Dermis blood vessel endothelial cell (primary cell): Measurements from ENCODE around the gene NPIPA1. TPM values are rescaled to one million over a fixed set of nuclear protein-coding genes. Genes with fewer than 3 reads are reported as not detected.
A peak's percentile ranks its signal among the peaks of the same experiment; 100 is the strongest.
"Not testable (repeated sequence)": the region's sequence is repeated elsewhere in the genome, so short reads cannot be mapped to it uniquely, and the experiment has no call there.

ENCODE experiments used
- DNase-seq: peaks from one replicate; pipeline ENCODE4 v3.0.0; 2010
- total RNA-seq: library from RNA; depleted of rRNA; stranded (reverse); fragments of >200 nt; gene quantifications from 2 replicates; pipeline ENCODE4 v1.2.3, GENCODE V29; 2014

NPIPA1 gene
- total RNA-seq, 1 donor from 2014 or later, result 37.8 TPM

DNA sequence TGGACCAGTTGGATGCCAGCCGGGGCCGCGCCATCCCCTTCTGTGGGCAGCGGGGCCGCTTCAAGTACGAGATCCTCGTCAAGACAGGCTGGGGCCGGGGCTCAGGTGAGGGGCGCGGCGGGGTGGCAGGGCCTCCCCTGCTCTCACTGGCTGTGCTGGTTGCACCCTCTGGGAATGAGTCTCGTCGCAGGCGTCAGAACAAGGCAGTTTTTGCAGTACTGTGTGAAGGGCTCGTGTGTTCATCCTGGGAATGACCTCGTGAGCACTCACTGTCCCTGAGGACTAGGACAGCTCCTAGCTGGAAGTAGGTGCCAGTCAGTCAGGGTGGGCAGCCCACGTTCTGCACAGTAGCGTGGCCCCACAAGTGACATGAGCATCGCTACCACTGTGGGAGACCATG is 6.3 kb upstream of the NPIPA1 start:
- not testable (repeated sequence) for DNase-seq

- DNase-seq, result not testable (repeated sequence)
These were observed 4.5 kb upstream of the NPIPA1 start for GRCh38 chr16:14932581-14933375.

DNA sequence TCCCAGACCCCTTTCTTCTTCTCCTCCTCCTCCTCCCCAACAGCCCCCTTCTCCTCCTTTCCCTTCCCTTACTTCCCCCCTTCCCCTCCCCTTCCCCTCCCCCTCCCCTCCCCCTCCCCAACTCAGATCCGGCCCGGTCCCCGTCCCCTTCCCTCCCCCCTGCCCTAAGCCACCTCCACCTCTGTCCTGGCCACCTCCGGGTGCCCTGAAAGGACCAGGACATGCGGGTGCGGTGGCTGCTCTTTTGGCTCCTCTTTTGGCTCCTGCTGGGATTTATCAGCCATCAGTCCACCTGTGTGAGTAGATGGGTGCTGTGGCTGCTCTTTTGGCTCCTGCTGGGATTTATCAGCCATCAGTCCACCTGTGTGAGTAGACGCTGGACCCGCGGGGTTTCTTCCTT is 751 bp downstream of the NPIPA1 start:
- DNase-seq, result not testable (repeated sequence)

DNA sequence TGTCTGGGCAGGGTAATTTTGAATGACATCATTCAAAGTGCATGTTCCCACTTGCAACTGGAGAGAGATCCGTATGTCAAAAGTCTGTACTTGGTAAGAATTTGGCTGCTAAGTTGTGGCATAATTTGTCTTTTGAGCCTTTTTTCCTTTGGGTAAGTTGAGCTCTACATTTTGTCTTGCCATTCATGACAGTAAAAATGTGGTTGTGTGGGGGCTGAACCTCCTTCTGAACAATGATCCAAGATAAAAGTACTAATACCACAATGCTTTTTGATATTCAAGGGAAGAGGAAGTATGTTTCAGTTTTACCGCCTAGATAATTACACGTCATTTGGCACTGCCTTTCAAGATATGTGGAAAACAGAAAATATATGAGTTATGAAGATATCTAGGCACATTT is 5.4 kb downstream of the NPIPA1 start:
- DNase-seq, result not testable (repeated sequence)

DNA sequence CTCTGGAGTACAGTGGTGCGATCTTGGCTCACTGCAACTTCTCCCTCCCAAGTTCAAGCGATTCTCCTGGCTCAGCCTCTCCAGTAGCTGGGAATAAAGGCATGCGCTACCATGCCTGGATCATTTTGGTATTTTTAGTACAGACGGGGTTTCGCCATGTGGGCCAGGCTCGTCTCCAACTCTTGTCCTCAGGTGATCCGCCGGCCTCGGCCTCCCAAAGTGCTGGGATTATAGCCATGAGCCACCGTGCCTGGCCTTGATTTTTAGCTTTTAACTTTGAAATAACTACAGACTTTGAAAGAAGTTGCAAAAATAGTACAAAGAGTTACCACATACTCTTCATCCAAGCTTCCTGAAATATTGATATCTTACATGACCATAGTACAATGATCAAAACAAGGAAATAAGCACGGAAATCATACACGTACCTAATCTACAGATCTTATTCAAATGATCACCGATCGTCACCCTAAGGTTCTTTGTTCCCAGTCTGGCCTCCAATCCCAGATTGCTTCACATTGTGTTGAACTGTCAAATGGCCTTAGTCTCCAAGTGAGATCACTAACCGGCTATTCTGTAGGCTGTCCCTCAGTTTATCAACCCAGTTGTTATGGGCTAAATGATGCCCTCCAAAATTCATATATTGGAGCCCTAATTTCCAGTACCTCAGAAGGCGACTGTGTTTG is 18.4 kb downstream of the NPIPA1 start:
- no peak for DNase-seq

DNA sequence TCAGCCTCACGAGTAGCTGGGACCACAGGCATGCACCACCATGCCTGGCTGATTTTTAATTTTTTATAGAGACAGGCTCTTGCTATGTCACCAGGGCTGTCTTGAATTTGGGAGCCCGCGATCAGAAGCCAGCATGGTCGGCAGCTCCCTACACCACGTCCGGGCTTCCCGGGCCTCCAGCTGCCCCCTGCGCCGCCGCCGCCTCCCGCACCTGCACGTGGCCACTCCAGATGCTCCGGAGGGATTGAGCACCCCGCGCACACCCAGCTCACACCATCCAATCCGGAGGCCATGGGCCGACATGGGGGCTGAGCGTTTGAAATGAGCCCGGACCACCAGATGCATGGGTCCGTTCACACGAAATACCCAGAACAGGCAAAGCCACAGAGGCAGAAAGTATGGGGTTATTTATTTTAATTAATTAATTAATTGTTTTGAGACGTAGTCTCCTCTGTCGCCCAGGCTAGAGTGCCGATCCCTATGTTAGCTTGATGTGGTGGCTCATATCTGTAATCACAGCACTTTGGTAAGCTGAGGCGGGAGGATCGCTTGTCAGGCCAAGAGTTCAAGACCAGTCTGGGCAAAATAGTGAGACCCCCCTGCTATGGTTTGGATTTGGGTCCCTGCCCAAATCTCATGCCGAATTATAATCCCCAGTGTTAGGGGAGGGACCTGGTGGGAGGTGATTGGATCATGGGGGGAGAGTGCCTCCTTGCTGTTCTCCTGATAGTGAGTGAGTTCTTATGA is 20.5 kb downstream of the NPIPA1 start:
- DNase-seq, result no peak

GRCh38 chr16:14958323-14958600 is 21.0 kb downstream of the NPIPA1 start:
- DNase-seq, result peak; percentile 22

GRCh38 chr16:14958970-14959369 is 21.7 kb downstream of the NPIPA1 start:
- DNase-seq, result no peak

- no peak for DNase-seq
These were observed 24.4 kb downstream of the NPIPA1 start for GRCh38 chr16:14961405-14962186.

- no peak for DNase-seq
These were observed 26.3 kb downstream of the NPIPA1 start for GRCh38 chr16:14963281-14964173.

DNA sequence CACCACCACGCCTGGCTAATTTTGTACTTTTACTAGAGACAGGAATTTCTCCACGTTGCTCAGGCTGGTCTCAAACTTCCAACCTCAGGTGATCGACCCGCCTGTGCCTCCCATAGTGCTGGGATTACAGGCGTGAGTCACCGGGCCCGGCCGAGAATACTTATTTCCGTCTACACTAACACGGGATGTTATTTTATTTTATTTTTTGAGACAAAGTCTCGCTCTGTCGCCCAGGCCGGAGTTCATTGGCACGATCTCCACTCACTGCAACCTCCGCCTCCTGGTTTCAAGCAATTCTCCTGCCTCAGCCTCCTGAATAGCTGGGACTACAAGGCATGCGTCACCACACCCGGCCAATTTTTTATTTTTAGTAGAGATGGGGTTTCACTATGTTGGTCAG is 28.1 kb downstream of the NPIPA1 start:
- DNase-seq, result no peak

GRCh38 chr16:14969795-14970194 is 32.6 kb downstream of the NPIPA1 start:
- DNase-seq, result not testable (repeated sequence)

- not testable (repeated sequence) for DNase-seq
These were observed 34.5 kb downstream of the NPIPA1 start for GRCh38 chr16:14971621-14972228.

DNA sequence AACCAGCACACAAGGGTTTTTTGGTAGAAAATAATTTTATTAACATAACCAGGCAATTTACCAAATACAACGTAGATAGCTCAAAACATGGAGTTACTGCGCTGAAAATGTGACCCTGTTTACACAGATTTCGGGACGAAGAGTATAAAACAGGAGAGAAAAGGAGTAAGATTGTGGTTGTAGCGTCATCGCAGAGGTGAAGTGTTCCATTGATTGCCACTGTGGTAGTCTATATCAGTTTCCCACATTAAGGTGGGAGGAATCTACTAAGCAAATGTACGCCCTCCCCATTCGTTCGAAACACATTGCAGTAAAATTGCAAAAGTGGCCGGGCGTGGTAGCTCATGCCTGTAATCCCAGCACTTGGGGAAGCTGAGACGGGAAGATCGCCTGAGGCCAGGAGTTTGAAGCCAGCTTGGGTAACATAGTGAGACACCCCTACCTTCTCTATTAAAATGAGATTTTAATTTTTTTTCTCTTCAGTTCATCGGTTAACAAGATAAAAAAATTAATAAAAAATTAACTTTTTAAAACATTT is 36.6 kb downstream of the NPIPA1 start:
- not testable (repeated sequence) for DNase-seq

DNA sequence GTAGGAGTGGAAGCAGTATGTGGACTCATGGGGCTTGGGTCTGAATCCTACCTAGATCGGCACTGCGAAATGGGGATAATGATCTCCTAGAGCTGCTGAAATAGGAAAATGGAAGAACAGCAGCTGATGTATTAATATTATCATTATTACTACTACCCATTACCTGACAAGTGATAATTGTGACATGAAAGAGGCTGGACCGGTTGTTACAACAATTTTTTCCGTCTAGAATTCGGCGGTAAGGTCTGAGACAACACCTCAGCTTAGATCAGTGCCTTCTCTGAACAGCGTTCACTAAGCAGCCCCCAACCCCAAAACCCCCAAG is 37.0 kb downstream of the NPIPA1 start:
- peak; percentile 73 for DNase-seq

- peak; percentile 94 for DNase-seq
These were observed 37.6 kb downstream of the NPIPA1 start, which contains the start of gene PDXDC1 for GRCh38 chr16:14974656-14975417. Gene PDXDC1 (plus strand): TSS chr16:14975026. CDS start chr16:14975200, 174 bp downstream.

GRCh38 chr16:14975418-14976194 is 38.4 kb downstream of the NPIPA1 start:
- peak; percentile 37 for DNase-seq

DNA sequence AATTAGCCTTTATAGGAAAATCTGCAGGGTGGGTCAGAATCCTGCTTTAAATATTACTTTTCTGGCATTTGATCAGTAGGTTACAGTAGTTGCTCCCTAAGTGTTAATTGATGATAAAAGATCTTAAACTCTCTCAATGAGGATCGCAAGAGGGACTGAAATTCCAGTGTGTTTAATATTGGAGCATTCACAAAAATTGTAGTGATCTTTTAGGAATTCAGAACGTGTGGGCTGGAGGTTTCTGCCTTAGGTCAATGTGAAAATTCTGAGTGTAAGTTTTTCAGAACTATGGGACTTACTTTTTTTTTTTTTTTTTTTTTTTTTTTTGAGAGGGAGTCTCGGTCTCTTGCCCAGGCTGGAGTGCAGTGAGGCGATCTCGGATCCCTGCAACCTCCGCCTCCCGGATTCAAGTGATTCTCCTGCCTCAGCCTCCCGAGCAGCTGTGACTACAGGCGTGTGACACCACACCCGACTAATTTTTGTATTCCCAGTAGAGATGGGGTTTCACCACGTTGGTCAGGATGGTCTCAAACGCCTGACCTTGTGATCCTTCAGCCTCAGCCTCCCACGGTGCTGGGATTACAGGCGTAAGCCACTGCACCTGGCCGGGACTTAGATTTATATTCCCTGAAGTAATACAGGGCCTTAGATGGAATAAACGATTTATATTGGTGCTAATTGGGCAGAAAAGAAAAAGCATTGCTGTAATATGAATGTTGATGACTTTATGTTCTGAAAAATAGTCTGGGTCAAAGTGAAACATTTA is 39.9 kb downstream of the NPIPA1 start:
- DNase-seq, result not testable (repeated sequence)

- DNase-seq, result not testable (repeated sequence)
These were observed 41.0 kb downstream of the NPIPA1 start for GRCh38 chr16:14978281-14978680.
